GM19240 (cell line): ENCODE measurements around the gene ZNF511.
A peak's percentile ranks its signal among the peaks of the same experiment; 100 is the strongest.

Experiments used
- DNase-seq: peaks from one replicate; pipeline ENCODE4 v3.0.0; 2011; ENCODE audit warnings: low spot score; ENCODE audit not compliant: insufficient read length

The ZNF511 gene

DNA sequence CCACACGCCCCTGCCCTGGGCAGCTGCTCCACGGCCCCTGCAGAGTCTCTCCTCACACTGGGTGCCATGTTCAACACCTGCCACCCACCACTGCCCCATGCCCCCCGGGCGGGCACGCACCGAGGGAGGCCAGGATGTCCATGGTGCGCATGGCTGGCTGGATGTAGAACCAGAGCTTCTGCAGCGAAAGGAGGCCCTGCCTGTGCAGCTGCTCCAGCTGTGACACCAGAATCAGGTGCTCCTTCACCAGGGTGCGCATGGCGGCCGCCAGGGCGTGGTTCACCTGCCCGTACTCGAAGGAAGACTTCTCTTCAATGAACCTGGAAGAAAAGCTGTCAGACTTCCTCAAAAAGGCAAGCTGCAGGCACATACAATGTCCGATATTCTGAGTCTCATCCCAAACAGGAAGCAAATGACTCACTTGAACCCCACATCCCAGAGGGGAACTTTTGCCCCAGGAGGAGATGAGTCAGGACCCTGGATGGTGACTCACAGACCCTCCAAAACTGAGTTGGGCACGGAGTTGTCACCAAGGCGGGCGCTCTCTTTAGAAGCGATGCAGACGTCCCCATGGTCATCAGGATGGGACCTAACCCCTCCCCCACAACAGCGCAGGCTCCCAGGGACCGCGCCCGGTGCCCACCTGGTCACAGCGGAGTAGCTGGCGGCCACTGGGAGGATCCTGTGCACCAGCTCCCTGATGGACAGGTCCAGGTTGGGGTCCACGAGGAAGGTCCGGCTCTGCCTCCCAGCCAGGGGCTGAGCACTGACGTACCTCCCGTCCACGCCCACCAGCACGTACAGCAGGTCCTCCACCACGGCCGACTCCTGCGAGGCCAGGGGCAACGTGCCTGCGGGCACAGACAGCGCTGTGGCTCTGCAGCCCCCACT, 15.6 kb upstream of the ZNF511 start:
- DNase-seq: no peak

GRCh38 chr10:133293810-133294119, 14.9 kb upstream of the ZNF511 start:
- no peak for DNase-seq

DNA sequence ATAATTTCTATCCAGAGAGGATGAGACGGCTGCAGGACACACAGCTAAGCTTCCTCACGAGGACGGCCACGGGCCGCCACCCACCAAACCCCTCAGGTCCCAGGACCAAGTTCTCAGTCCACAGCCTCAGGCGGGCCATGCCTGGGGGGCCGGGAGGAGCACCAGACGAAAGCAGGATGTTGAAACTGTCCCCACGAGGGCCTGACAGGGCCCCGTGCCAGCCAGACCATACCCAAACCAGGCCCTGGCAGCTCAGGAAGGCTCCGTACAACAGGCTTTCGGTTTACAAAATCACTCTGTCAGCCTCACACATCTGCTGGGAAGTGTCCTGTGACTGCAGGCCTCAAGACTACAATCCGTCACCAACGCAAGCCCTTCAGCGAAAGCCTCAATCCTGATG, 14.5 kb upstream of the ZNF511 start:
- no peak for DNase-seq

GRCh38 chr10:133295426-133296320, 13.0 kb upstream of the ZNF511 start:
- no peak for DNase-seq

GRCh38 chr10:133297504-133297903, 11.2 kb upstream of the ZNF511 start:
- DNase-seq: no peak

- no peak for DNase-seq
Observed at GRCh38 chr10:133298466-133298865, 10.2 kb upstream of the ZNF511 start.

GRCh38 chr10:133299224-133299623, 9.5 kb upstream of the ZNF511 start:
- DNase-seq: no peak

DNA sequence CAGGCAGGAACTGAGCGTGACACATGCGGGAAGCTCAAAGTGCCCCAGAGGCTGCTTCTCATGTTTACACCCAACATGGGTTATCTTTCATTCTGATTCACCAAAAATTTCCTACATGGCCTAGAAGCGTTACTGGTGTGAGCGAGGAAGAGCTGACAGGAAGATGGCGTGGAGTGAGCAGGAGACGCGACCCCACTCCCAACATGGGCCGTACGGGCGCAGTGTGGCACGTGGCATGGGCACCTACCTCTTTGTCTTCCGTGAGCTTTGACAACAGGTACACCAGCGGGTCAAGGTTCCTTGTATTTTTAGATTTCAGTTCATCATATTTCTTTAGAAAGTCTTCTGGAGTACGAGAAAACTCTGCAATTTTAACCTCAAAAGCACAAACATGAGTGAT, 9.0 kb upstream of the ZNF511 start:
- no peak for DNase-seq

- DNase-seq: no peak
Observed at GRCh38 chr10:133302230-133302629, 6.5 kb upstream of the ZNF511 start.

GRCh38 chr10:133303206-133303605, 5.5 kb upstream of the ZNF511 start:
- DNase-seq: no peak

DNA sequence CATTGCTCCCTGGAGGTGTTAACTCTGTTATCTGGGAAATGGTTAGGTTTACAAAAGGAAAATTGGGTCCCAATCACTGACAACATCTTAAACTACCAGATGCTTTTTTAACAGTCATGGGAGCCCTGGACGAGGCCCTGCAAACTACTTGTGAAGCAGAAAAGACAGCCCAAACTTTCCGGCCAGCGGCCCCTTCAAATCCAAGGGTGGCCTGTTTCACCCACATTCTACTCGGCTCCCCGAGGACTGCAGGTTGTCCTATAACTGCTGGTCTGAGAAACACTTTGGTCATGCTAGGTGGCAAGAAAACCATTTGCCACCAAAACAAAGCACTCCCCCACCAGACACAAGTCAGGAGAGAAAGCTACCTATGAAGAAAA, 2.6 kb upstream of the ZNF511 start:
- no peak for DNase-seq

GRCh38 chr10:133306941-133307379, 1.8 kb upstream of the ZNF511 start:
- no peak for DNase-seq

GRCh38 chr10:133307776-133308420, 816 bp upstream of the ZNF511 start:
- peak; percentile 67 for DNase-seq

DNA sequence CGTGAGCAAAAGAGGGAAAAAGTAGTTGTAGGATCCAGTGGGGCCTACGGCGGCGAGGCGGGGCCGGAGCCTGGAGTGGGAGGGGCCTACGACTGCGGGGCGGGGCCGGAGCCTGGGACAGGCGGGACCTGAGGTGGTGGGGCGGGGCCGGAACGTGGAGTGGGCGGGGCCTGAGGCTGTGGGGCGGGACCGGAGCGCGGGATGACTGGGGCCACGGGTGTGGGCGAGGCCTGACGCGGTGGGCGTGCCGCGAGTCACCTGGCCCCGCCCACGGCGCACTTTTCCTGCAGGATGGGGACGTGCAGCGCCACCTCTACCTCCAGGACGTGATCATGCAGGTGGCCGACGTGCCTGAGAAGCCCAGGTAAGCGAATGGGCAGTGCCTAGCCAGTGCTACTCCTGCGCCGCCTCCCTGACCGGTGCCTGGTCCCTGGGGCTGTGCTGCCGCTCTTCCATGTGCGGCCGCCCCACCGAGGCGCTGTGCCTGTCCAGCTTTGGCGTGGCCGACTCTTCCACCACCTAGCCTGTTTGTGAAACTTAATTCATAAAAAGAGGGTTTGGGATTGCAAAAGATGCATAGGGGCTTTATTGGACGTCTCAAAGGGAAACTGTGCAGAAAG, 496 bp downstream of the ZNF511 start:
- DNase-seq: peak; percentile 83

- no peak for DNase-seq
Observed at GRCh38 chr10:133309720-133310398, 1.1 kb downstream of the ZNF511 start.

DNA sequence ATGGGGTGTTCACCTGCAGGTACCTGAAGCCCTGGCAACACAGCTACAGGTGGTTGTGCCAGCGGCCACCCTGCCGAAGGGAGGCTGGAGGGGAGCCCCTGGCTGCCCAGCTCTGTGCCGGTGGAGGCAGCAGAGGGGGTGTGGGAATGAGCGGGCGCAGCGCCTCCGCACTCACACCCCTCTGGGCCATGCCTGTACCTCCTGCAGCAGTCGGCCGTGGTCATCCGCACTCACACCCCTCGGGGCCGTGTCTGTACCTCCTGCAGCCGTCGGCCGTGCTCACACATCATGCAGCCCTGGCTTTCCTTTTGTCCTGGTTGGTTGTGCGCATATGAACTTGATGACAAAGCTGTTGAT, 1.7 kb downstream of the ZNF511 start:
- DNase-seq: no peak

- no peak for DNase-seq
Observed at GRCh38 chr10:133310789-133311188, 2.1 kb downstream of the ZNF511 start.

DNA sequence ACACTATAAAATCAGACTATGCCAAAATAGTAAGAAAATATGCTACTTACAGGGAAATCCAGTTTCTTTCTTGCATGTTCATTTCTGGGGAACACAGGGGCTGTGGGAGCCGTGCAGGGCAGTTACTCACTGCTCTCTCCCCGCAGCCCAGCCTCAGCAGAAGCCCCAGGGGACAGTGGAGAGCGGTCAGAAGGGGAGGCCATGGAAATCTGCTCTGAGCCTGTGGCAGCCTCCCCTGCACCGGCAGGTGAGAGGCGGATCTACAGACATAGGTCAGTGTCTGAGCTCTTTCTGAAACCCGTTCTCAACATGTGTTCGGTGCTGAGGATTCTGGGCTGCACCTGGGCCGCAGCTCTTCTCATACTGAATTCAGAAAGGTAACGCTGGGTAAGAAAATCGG, 2.9 kb downstream of the ZNF511 start:
- no peak for DNase-seq

GRCh38 chr10:133312016-133312768, 3.5 kb downstream of the ZNF511 start:
- DNase-seq: no peak

DNA sequence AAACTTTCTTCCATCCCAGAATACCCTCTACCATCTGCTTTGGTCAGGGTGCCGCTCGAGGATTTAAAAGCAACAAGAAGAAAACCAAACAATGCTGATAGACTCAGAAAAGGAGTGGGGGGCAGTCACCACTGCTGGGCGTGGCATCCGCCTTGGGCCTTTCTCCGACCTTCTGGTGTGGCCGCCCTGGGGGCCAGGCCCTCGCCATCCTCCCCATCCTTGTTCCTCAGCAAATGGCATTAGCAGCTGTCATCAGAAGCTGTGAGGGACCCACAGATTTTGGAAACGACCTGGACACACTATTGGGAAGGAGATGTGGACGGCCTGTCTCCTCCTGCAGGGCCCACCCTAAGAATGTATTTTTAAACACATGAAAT, 4.0 kb downstream of the ZNF511 start:
- no peak for DNase-seq
